Measurements from ENCODE around the gene SERPINA6.
"Not testable (repeated sequence)": the region's sequence is repeated elsewhere in the genome, so short reads cannot be mapped to it uniquely, and the experiment has no call there.

DNA sequence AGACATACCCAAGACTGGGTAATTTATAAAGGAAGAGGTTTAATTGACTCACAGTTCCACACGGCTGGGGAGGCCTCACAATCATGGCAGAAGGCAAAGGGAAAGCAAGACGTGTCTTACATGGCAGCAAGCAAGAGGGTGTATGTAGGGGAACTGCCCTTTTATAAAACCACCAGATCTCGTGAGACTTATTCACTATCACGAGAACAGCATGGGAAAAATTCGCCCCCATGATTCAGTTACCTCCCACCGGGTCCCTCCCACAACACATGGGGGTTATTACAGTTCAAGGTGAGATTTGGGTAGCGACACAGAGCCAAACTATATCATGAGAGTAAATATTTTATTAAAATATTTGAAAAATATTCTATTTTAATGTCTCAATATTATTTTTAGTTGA, 54.6 kb downstream of the SERPINA6 start:
- TF ChIP-seq CTCF, POLR2A (IDR thresholded peaks at IDR 0.05): not testable (repeated sequence)

All from testis (tissue), 2 donors.